ENCODE results near the gene RASGRF2. TPM values are rescaled to one million over a fixed set of nuclear protein-coding genes. Genes with fewer than 3 reads are reported as not detected.

The RASGRF2 gene
- total RNA-seq, 1 experiment from 2014 or later: 1.1 TPM

DNA sequence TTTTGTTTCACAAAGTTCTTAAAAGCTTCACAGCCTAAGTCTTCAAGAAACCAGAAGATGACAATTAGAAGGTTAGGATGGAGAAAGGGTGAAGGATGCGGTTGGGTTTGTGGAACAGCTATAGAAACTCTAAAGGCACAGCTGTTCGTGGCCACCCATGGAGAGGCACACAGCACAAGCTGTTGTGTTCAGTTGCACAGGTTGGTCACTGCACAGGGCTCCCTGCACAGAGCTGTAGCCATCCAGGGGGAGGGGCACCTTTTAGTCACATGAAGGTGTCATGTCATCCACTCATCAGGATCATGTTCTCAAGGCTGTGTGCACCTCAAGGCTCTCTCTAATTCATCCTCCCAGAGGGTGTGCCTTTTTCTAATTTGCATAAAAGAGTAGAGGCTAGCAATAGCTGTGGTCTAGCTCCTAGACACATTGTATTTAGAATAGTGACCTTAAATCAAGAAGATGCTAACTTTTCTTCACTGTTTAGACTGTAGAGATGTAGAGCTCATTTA lies 5.0 kb upstream of the RASGRF2 start:
- DNase-seq (ENCODE audit: low read depth): no peak

- no peak for DNase-seq (ENCODE audit: low read depth)
These were observed 3.9 kb upstream of the RASGRF2 start for GRCh38 chr5:80956272-80956671.

- DNase-seq (ENCODE audit: low read depth): peak; percentile 37
These were observed 3.0 kb upstream of the RASGRF2 start for GRCh38 chr5:80957031-80957761.

GRCh38 chr5:80958616-80959015 lies 1.5 kb upstream of the RASGRF2 start:
- no peak for DNase-seq (ENCODE audit: low read depth)

- DNase-seq (ENCODE audit: low read depth): no peak
These were observed 1.0 kb upstream of the RASGRF2 start for GRCh38 chr5:80959138-80959537.

DNA sequence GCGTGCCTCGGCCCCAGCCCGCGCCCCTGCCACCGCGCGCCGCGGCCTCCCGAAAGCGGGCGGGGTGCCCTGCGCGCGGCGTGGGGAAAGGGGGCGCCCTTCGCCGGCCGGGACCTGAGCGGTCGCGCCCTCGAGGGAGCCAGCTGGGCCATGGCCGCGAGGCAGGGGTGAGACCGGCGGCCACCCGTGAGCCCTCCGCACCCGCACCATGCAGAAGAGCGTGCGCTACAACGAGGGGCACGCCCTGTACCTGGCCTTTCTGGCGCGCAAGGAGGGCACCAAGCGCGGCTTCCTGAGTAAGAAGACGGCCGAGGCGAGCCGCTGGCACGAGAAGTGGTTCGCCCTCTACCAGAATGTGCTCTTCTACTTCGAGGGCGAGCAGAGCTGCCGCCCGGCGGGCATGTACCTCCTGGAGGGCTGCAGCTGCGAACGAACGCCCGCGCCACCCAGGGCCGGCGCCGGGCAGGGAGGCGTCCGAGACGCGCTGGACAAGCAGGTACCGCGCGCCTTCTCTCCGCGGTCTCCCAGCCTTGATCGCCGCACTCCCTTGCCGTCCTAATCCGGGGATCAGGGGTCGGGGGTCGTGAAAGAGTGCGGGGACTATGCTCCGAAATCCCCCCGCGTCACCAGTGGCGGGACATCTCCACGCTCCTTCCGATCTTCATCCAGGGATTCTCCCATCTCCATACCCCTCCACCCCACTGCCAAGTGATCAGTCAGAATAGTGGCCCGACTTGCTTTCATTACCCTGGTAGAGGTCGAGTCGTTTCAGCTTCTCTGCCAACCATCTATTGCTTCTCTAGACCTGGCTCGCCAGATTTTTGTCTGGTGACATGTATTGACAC lies 590 bp downstream of the RASGRF2 start:
- DNase-seq (ENCODE audit: low read depth): peak; percentile 30

DNA sequence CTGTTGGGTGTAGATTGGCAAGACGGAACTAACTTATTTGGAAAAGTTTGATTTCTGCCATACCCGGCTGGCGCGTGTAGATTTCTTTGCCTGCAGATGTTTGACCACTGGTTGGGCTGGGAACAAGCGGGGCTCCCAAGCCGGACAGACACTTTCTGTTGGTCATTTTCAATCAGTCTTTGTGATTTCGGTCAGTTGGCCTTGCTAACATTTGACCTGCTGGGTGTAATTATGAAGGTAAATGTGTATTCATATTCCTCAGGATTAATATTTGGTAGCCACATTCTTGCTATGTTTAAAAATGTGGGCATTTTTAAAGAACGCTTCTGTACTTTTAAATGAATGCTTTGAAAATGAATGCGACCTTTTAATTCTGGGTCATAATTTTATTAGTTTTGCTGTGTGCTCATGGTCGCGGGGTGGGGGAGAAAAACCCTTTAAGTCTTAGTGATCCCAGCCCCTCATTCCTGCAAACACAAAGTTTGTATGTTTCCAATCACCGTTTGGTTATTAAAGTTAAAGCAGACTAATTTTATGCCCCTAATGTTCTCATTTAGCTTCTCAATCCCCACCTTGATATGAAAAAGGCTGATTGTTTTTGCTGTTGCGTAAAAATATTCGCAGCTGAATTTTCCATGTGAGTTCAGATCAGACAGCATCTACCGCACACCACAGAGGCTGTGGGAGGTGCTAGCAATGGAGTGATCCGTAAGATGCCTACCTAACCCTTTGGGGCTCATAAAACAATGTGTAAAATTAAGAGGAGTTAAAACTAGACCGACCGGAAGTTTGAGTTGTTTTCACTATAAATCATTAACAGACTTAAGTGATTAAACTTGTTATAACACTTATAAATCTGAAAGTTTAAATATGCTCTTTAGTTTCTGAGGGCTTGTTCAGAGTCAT lies 1.5 kb downstream of the RASGRF2 start:
- no peak for DNase-seq (ENCODE audit: low read depth)

DNA sequence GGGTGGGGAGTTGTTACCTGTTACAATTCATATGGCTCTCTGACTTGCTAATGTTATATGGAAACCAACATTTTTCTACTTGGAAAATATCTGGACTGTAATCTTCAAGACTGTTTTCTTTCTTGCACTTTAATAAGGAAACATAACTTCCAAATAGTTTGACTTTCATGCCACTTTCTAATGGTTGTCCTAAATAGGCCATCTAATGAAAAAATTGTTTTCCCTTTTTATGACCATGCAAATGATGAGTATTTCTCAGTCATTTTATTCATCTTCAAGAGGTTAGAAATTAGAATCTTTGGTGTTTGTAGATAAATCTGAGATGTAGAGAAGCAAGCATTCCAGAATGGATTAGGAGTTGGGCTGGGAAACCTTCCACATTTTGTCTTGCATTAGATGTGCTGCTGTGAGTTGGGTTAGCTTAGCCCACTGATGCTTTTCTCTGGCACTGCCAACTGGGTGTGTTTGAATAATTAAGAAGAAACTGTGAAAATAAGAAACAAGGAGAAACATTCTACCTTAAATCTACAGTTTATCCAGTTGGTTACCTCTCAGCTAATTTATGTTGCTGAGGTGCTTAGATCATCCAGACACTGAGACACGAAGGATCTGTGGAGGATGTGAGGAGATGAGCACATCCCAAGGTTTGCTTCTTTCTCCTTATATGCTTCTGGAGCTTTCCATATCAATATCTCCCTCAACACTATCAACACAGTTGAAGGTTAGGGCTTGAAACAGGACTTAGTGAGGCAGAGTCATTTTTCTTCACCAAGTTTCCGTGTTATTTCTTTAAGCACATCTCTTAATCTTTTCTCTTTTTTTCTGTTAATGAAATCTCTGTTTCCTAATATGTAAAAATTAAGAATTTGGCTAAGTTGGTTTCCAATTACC lies 2.7 kb downstream of the RASGRF2 start:
- DNase-seq (ENCODE audit: low read depth): no peak

GRCh38 chr5:80963521-80963895 lies 3.3 kb downstream of the RASGRF2 start:
- DNase-seq (ENCODE audit: low read depth): no peak

DNA sequence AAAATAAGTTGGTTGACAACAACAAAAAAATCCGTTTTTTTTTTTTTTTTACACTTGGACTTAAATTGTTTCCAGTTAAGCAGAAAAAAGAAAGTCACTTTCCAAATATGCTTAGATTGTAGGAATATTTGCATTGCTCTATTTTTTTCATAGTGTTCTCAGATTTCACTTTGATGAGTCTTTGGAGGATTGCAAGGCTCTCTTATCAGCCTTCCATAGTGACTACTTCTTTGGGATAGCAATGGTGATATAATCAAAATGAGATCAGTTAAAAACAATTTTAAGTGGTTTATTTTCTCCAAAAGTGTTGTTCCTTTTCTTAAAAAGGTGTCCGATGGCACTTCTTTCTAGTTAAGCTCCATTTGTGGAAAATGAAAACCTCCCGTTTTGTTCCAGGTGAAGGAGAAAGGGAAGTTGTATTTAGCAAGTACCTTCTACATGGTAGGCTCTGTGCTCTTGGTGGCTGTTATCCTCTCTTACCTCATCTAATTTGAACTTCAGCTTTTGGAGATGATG lies 3.9 kb downstream of the RASGRF2 start:
- DNase-seq (ENCODE audit: low read depth): no peak

DNA sequence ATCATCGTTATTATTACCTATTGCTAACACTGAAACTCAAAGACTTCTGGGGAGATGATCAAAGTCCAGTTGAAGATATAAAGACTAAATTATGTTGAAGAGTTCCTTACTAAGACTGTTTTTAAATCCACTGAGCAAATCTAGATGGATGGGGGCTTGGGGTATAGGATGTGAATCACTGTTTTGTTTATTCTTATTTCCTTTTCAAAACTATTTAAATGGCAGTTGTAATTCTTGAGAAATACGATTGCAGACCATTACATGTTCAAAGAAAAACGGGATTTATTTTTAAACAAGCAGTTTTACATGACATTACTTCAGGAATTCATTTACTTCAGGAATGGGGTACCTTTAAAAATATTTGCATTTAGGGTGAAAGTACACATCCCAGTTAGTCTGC lies 4.3 kb downstream of the RASGRF2 start:
- no peak for DNase-seq (ENCODE audit: low read depth)

GRCh38 chr5:80964919-80965318 lies 4.8 kb downstream of the RASGRF2 start:
- no peak for DNase-seq (ENCODE audit: low read depth)

DNA sequence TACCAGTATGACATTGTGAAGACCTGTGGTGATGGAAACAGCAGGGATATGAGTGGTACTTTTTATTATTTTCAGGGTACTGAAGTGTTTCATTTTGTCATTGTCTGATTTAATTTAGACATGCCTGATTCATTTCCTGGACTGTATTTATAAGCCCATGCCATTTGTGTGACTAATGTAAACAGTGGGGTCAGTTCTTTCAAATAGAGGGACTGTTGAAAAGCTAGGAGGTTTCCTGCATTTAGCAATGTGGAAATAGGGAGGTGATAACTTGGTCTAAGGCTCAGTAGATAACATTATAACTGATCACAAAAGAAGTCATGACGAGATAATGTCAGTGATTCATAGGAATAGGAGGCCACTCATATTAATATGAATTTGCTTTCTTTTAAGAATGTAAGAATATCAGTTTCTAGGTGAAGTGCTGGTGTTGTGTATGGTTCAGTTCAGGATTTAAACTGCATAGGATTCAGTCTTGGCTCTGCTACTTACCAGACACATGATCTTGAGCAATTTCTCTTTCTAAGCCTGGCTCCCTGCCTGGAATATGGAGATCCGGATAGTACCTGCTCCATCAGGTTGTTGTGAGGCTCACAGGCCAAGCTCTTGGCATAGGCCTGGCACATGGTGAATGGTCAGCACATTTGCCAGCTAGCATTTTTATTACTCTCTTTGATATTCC lies 7.5 kb downstream of the RASGRF2 start:
- DNase-seq (ENCODE audit: low read depth): peak; percentile 80

DNA sequence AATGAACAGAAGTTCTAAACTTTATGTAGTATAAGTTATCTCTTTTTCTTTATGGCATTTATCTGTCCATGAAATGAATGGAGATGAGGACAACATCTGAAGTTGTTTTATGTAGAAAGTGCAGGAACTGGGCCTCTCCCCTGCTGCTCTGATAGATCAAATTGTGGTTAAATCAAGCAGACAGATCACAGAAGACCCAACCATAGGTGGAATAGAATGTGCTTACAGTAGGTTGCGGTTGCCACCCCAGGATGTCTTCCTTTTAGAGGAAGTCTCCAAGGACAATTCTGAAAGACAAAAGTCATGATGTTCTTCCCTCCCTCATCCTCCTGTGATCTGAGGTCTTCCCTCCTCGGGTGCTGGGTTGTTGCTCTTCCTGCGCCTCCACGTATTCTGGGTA lies 12.9 kb downstream of the RASGRF2 start:
- no peak for DNase-seq (ENCODE audit: low read depth)

DNA sequence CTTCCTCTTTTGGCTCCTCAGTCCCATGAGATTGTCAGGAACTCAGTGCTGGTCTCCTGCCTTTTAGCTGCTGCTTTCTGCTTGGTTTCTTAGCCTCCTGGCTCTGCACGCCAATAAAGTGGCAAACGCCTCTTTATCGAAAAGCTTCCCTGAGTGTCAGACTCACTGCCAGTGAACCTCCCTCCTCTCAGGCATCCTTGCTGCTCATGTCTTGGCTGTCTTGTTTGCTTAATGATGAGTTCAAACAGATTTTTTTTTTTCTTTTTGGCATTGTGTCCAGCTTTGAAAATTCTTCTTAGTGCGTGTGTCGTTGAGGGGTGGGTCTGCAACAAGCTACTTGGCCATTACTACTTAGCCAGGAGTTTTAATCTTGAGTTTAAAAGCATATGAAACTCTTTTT lies 14.9 kb downstream of the RASGRF2 start:
- no peak for DNase-seq (ENCODE audit: low read depth)

DNA sequence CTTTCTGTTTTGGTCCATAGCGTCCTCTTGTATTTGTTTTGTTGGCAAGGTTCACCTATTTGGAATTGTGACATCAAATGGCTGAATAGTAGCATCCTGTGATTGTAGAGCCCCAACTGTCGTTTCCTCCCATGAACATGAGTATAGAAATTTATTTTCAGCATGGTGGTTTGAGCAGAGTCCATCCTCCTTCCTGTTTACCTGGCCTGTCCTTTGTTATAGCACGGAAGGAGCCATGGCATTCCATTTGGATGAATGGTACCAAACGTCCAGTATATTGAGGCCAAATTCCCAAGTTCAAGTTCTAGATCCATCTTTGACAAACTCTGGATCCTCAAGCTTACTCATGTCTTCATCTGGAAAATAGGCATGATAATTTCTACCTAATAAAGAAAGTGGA lies 16.8 kb downstream of the RASGRF2 start:
- DNase-seq (ENCODE audit: low read depth): no peak

DNA sequence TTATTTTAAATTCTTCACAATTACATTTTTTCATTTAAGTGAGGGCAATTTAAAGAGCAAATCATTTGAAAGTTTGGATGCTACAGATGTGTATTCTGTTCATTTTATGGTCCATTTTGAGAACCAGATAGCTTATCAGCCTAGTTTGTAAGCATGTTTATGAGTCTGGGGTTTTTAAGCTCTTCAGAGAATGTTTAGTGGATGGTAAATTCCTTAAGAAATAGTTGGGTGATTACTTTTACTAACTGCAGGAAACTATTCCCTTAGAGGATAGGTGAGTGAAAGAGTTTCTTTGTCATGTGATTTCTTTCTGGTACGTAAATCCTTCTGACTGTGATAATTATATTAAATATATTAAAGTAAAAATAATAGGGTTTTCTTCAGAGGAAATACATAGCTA lies 17.6 kb downstream of the RASGRF2 start:
- no peak for DNase-seq (ENCODE audit: low read depth)

DNA sequence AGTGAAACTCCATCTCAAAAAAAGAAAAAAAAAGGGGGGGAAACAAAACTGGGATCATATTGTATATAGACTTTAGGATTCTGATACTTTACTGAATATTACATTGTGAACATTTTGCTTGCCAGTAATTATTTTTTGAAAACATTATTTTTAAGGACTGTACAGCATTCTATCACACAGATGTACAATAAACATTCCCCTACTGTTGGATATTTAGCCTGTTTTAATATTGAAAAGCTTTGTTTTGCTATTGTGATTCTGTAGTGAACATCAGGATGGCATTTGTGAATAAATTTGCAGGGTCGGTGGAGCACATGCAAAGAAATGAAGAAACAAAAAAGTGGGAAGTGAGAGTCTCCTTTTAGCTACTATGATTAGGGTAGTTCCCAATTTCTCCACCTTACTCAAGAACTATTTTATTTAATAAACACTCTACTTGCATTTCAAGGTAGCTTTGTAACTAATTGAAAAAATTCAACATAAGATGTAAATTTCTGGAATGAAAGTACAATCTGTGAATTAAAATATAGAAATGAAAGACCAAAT lies 18.7 kb downstream of the RASGRF2 start:
- DNase-seq (ENCODE audit: low read depth): no peak

- no peak for DNase-seq (ENCODE audit: low read depth)
These were observed 21.9 kb downstream of the RASGRF2 start for GRCh38 chr5:80982093-80982492.

All from Daoy (cell line).